ENCODE results near the gene CFAP46.

The CFAP46 gene

DNA sequence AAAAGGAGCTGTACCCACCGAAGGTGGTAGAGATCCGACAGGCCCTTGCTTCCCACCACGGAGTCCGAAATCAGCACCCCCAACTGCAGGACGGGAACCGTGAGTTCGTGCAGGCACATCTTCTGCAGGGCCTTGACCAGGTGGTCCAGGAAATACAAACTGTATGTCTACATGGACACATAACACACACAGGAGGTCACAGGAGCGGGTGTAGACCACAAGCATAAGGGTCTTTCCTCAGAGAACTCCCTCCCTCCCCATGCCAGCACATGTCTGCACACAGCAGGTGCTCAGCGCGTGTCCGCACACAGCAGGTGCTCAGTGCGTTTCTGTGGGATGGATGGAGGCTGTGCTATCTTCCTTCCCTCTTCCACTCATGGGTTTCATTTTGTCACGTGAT lies 69.7 kb downstream of the CFAP46 start:
- no peaks in the 10 kb centered on the region for H3K4me1 ChIP-seq (ENCODE audit: insufficient read depth, low read length)
- H3K9me3 ChIP-seq (ENCODE audit: control insufficient read depth, insufficient read depth, low read length) = 0 out of 2 replicates have a peak, but pooled peaks cover 6% of the 10 kb centered on the region
- no peaks in the 10 kb centered on the region for H3K36me3 ChIP-seq (ENCODE audit: insufficient read depth, low read length)
- H3K9ac ChIP-seq (ENCODE audit: low read depth, low read length) = no peak overlapping the region

- Histone ChIP-seq H3K36me3 (ENCODE audit: insufficient read depth, low read length) (no peaks in the 10 kb centered on the region), H3K4me1 (ENCODE audit: insufficient read depth, low read length) (no peaks in the 10 kb centered on the region), H3K9me3 (ENCODE audit: control insufficient read depth, insufficient read depth, low read length) (0 out of 2 replicates have a peak, but pooled peaks cover 5% of the 10 kb centered on the region), H3K9ac (ENCODE audit: low read depth, low read length) (no peak overlapping the region)
Measured at GRCh38 chr10:132870426-132870825, 71.9 kb downstream of the CFAP46 start.

DNA sequence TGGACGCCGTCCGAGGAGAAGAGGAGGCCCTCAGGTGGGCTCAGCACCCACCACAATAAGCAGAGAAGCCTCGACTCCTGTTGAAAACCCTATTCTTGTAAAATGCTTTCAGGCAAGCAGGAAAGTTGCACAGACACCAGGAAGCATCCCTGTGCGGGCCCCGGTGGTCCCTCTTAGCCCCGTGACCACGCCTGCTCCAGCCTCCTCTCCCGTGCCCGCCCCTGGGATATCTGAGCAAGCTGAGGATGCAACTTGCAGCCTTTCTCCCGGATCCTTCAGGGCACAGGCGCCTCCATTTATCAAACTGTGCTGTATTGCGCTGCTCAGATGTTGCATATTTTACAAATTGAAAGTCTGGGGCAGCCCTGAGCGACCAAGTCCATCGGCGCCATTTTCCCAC lies 72.7 kb downstream of the CFAP46 start:
- no peaks in the 10 kb centered on the region for H3K9me3 ChIP-seq (ENCODE audit: control insufficient read depth, insufficient read depth, low read length)
- H3K4me1 ChIP-seq (ENCODE audit: insufficient read depth, low read length) = no peaks in the 10 kb centered on the region
- no peak overlapping the region for H3K9ac ChIP-seq (ENCODE audit: low read depth, low read length)
- no peaks in the 10 kb centered on the region for H3K36me3 ChIP-seq (ENCODE audit: insufficient read depth, low read length)

GRCh38 chr10:132868995-132869394 lies 73.4 kb downstream of the CFAP46 start:
- no peaks in the 10 kb centered on the region for H3K36me3 ChIP-seq (ENCODE audit: insufficient read depth, low read length)
- H3K4me1 ChIP-seq (ENCODE audit: insufficient read depth, low read length) = no peaks in the 10 kb centered on the region
- H3K9me3 ChIP-seq (ENCODE audit: control insufficient read depth, insufficient read depth, low read length) = no peaks in the 10 kb centered on the region
- H3K9ac ChIP-seq (ENCODE audit: low read depth, low read length) = no peak overlapping the region

DNA sequence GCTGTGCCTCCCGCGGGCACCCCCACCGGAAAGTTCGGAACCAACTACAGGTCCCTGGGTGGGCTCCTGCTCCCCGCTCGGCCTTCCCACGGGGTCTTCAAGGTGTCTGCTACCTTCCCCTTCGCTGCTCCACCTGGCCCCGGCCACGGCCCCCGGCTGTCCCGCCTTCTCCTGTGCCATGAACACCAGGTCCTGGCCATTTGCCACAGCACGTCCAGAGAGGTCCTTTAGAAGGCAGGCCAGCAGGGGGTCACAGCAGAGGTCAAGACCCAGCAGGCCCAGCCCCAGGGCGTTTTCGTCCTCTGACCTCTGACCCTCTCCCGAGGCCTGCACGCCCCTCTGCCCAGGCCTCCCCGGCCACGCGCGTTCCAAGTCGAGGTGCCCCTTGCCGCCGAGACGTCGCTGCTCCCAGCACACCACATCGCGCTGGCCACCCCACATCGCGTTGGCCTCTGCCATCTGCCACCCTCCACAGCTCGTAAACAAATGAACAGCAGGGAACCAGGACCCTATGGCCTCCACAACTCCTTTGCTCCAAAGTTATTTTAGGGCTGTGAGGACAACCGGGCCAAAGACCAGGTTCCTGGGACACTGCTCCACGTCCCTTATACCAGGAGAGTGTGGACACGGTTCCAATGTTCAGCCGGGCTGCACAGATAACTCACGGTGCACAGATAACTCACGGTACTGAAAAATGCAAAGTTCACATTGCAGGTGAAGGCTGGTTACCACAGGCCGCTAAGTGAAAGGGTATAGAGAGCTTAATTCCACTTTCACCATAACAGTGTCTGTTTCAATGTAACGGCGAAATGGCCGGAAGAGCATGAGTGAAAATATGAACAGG lies 74.3 kb downstream of the CFAP46 start:
- Histone ChIP-seq H3K4me1 (ENCODE audit: insufficient read depth, low read length) (peaks cover under 1% of the 10 kb centered on the region; the same call in 1 of the 2 replicates), H3K9me3 (ENCODE audit: control insufficient read depth, insufficient read depth, low read length) (no peaks in the 10 kb centered on the region), H3K36me3 (ENCODE audit: insufficient read depth, low read length) (no peaks in the 10 kb centered on the region), H3K9ac (ENCODE audit: low read depth, low read length) (no peak overlapping the region)

DNA sequence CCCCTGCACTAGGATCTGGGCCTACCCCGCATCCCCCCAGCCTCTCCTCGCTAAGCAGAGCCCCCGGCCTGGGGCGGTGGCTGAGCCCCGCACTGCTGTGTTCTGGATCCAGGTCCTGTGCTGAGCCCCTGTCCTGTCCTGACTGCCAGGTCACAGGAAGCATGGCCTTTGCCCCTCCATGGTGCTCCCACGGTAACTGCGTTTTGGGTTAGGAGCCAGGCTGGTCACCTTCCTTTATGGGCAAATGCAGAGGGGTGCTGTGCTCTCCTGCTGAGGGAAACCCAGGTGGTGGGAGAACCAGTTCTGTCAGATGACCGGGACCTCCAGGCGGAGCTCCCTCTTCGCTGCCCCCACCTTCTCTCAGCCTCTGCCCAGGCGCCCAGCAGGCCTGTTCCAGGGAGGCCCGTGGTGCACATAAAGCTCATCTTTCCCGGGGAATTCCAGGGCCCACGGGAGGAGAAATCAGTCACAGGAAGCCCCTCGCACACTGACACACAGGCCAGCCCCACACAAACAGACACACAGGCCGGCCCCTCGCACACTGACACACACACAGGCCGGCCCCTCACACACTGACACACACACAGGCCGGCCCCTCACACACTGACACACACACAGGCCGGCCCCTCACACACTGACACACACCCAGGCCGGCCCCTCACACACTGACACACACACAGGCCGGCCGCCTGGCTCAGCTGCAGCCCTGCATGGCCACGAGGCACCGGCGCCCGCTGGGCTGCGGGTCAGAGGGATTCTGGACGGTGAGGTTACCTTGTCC lies 75.6 kb downstream of the CFAP46 start:
- H3K9ac ChIP-seq (ENCODE audit: low read depth, low read length) = no peak overlapping the region
- peaks cover 5% of the 10 kb centered on the region; the same call in 1 of the 2 replicates for H3K4me1 ChIP-seq (ENCODE audit: insufficient read depth, low read length)
- no peaks in the 10 kb centered on the region for H3K36me3 ChIP-seq (ENCODE audit: insufficient read depth, low read length)
- no peaks in the 10 kb centered on the region for H3K9me3 ChIP-seq (ENCODE audit: control insufficient read depth, insufficient read depth, low read length)

- no peak overlapping the region for H3K9ac ChIP-seq (ENCODE audit: low read depth, low read length)
- H3K4me1 ChIP-seq (ENCODE audit: insufficient read depth, low read length) = peaks cover 5% of the 10 kb centered on the region; the same call in 1 of the 2 replicates
- no peaks in the 10 kb centered on the region for H3K9me3 ChIP-seq (ENCODE audit: control insufficient read depth, insufficient read depth, low read length)
- H3K36me3 ChIP-seq (ENCODE audit: insufficient read depth, low read length) = no peaks in the 10 kb centered on the region
Measured at GRCh38 chr10:132865851-132866600, 76.3 kb downstream of the CFAP46 start.

- Histone ChIP-seq H3K4me1 (ENCODE audit: insufficient read depth, low read length) (peaks cover 5% of the 10 kb centered on the region; the same call in 1 of the 2 replicates), H3K9ac (ENCODE audit: low read depth, low read length) (no peak overlapping the region), H3K9me3 (ENCODE audit: control insufficient read depth, insufficient read depth, low read length) (no peaks in the 10 kb centered on the region), H3K36me3 (ENCODE audit: insufficient read depth, low read length) (no peaks in the 10 kb centered on the region)
Measured at GRCh38 chr10:132865171-132865631, 77.2 kb downstream of the CFAP46 start.

DNA sequence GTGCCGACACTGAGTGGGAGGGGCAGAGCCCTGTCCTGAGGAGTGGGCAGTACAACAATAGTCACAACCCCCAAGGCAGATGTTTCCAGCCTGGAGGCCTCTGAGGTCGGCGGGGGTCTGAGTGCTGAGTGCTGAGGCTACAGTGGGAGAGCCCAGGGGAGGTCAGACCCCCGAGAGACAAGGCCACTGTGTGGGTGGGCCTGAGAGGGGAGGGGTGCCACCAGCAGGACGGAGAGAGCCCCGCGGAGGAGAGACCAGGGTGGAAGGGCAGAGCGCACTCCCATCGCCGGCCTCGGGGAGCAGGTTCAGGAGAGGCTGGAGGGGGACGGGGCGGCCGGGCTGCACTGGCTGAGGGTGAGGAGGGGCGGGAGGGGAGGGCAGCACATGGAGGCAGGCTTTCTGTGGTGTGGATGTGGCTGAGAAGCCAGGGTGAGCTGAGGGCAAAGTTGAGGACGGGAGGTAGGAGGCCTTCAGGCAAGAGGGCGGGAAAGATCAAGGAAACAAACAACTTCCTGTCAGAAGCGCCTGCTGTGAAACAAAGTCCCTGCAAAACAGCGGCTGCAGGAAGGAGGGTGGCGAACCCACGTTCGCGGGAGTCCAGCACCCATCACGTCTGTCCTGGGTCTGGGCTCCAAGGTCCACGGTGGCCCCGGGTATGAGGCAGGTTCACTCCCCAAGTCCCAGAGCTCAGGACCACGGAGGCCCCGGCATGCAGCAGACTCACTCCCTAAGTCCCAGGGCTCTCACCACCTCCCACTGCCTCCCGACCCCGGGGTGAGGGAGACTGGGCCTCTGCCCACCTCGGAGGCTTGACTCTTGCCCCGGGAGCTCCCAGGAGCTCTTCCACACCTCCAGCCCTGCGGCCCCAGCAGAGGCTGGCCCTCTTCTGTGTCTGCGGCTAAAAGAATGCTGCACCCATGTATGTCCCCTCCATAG lies 79.6 kb downstream of the CFAP46 start:
- H3K4me1 ChIP-seq (ENCODE audit: insufficient read depth, low read length) = peaks cover 5% of the 10 kb centered on the region; the same call in 1 of the 2 replicates

DNA sequence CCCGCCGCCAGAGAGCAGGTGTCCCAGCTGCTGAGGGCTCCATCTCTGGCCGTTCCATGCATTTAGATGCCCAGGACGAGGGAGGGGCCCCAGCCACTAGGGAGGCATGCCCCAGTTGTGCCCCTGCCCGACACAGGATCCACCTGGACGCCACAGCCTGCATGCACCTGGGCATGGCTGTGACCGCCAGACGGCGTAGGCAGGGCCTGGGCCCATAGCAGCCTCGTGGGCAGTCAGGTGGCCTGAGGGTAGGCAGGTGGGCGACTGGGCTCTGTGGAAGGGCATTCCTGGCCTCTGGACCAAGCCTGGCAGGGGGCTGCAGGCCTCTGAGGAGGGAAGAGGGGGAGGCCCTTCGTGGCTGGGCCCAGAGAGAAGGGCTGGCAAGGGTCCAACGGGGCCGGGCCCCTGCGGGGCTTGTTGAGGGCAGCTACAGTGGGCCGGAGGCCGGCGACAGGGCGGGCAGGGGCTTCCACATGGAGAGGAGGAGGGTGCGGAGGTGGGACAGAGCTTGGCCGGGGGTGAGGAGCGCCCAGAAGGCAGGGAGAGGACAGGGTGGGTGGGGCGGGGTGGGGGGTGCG lies 80.4 kb downstream of the CFAP46 start:
- Histone ChIP-seq H3K4me1 (ENCODE audit: insufficient read depth, low read length) (peaks cover 5% of the 10 kb centered on the region; the same call in 1 of the 2 replicates), H3K9me3 (ENCODE audit: control insufficient read depth, insufficient read depth, low read length) (no peaks in the 10 kb centered on the region), H3K36me3 (ENCODE audit: insufficient read depth, low read length) (no peaks in the 10 kb centered on the region), H3K9ac (ENCODE audit: low read depth, low read length) (no peak overlapping the region)

More for the DNA sequence above, 79.6 kb downstream of the CFAP46 start:
- H3K9ac ChIP-seq (ENCODE audit: low read depth, low read length) = no peak overlapping the region
- no peaks in the 10 kb centered on the region for H3K36me3 ChIP-seq (ENCODE audit: insufficient read depth, low read length)
- H3K9me3 ChIP-seq (ENCODE audit: control insufficient read depth, insufficient read depth, low read length) = no peaks in the 10 kb centered on the region

- Histone ChIP-seq H3K4me1 (ENCODE audit: insufficient read depth, low read length) (peaks cover 5% of the 10 kb centered on the region; the same call in 1 of the 2 replicates), H3K36me3 (ENCODE audit: insufficient read depth, low read length) (no peaks in the 10 kb centered on the region), H3K9ac (ENCODE audit: low read depth, low read length) (no peak overlapping the region), H3K9me3 (ENCODE audit: control insufficient read depth, insufficient read depth, low read length) (no peaks in the 10 kb centered on the region)
Measured at GRCh38 chr10:132861116-132861691, 81.2 kb downstream of the CFAP46 start.

- Histone ChIP-seq H3K4me1 (ENCODE audit: insufficient read depth, low read length) (peaks cover 5% of the 10 kb centered on the region; the same call in 1 of the 2 replicates), H3K9ac (ENCODE audit: low read depth, low read length) (no peak overlapping the region)
Measured at GRCh38 chr10:132860532-132860931, 81.8 kb downstream of the CFAP46 start.

More at GRCh38 chr10:132860532-132860931, 81.8 kb downstream of the CFAP46 start:
- H3K9me3 ChIP-seq (ENCODE audit: control insufficient read depth, insufficient read depth, low read length) = no peaks in the 10 kb centered on the region
- H3K36me3 ChIP-seq (ENCODE audit: insufficient read depth, low read length) = no peaks in the 10 kb centered on the region
